HepG2 (cell line): ENCODE measurements around the gene AK8. TPM values are rescaled to one million over a fixed set of nuclear protein-coding genes. Genes with fewer than 3 reads are reported as not detected.

Source experiments
- ATAC-seq: fragments of 200-7000 bp; cut with Tn5 transposase; 3 replicates; pipeline ENCODE4 v1.9.1; 2020; ENCODE audit warnings: mild to moderate bottlenecking, moderate library complexity
- BruUV-seq: library from RNA; stranded (reverse); fragments of 400-500 nt; replicated peaks from 2 replicates; lab custom pipeline; 2021; lab: Mats Ljungman, UMichigan
- CTCF ChIA-PET: fragments of 300-600 bp; formaldehyde crosslinking; extraction: SDS; loops from one replicate; lab custom pipeline; 2021; ENCODE audit warnings: low total read pairs, inconsistent platforms, low intra/inter-chr PET ratio; lab: Yijun Ruan, JAX
- POLR2A ChIA-PET: fragments of 350-600 bp; sonication (Branson Sonifier 250); formaldehyde crosslinking; loops from one replicate; lab custom pipeline; 2020; ENCODE audit warnings: antibody characterized with exemption, inconsistent platforms; lab: Yijun Ruan, JAX
- DNase-seq: peaks from one replicate; pipeline ENCODE4 v3.0.0-alpha.2; 2015; ENCODE audit warnings: low spot score
- FAIRE-seq: peaks from 3 replicates; lab custom pipeline; 2011; peaks lifted over from hg19 to GRCh38; lab: Jason Lieb, UNC
- H2AFZ ChIP-seq: one replicate; pipeline ENCODE4 v1.6.1; 2011; ENCODE audit warnings: low read length, inconsistent platforms
- H3K27ac ChIP-seq: fragments of 300-600 bp; 3 replicates; pipeline ENCODE4 v1.8.0; 2011; ENCODE audit warnings: mixed run types, mild to moderate bottlenecking, mixed read lengths, low read length, inconsistent platforms; ENCODE audit not compliant: insufficient read depth; ENCODE audit errors: extremely low read length
- H3K27me3 ChIP-seq, 2 experiments: fragments of 200-600 bp in 1 of 2; 2 replicates in 1 of 2; 3 replicates in 1 of 2; pipeline versions ENCODE4 v1.6.0 to v1.8.0; 2011; ENCODE audit warnings: low read length in 2 of 2, mild to moderate bottlenecking in 2 of 2, moderate library complexity in 2 of 2, inconsistent platforms in 1 of 2; ENCODE audit not compliant: insufficient read depth in 2 of 2, control insufficient read depth in 1 of 2
- H3K36me3 ChIP-seq, 2 experiments: fragments of 200-600 bp in 1 of 2; replicated peaks in 1 of 2; 2 replicates in 1 of 2; 3 replicates in 1 of 2; pipeline versions ENCODE4 v1.5.1 to v1.8.0; 2011; ENCODE audit warnings: low read length in 2 of 2, inconsistent platforms in 1 of 2; ENCODE audit not compliant: insufficient read depth in 2 of 2, control insufficient read depth in 1 of 2
- H3K4me1 ChIP-seq: 2 replicates; pipeline ENCODE4 v1.5.1; 2012; ENCODE audit warnings: low read length, inconsistent platforms; ENCODE audit not compliant: insufficient read depth
- H3K4me2 ChIP-seq: 2 replicates; pipeline ENCODE4 v1.6.0; 2011; ENCODE audit warnings: low read depth, low read length, inconsistent platforms
- H3K4me3 ChIP-seq, 3 experiments: fragments of 200-600 bp in 1 of 3; sonication (generic), shearing (Covaris generic) in 1 of 3; replicated peaks in 1 of 3; 2 replicates each; pipeline ENCODE4 v1.5.1; 2011 to 2016; ENCODE audit warnings: low read length in 3 of 3, inconsistent platforms in 2 of 3, low read depth in 2 of 3, mild to moderate bottlenecking in 2 of 3, control low read depth in 1 of 3, mixed read lengths in 1 of 3; ENCODE audit not compliant: insufficient read depth in 1 of 3
- H3K79me2 ChIP-seq: one replicate; pipeline ENCODE4 v1.6.1; 2011; ENCODE audit warnings: low read length, inconsistent platforms; ENCODE audit not compliant: insufficient read depth
- H3K9ac ChIP-seq: 2 replicates; pipeline ENCODE4 v1.6.0; 2011; ENCODE audit warnings: mild to moderate bottlenecking, low read depth, low read length, inconsistent platforms; ENCODE audit not compliant: insufficient read depth
- H3K9me3 ChIP-seq: 2 replicates; pipeline ENCODE4 v1.5.1; 2012; ENCODE audit warnings: mild to moderate bottlenecking, low read length
- H4K20me1 ChIP-seq: 2 replicates; pipeline ENCODE4 v1.6.0; 2011; ENCODE audit warnings: inconsistent platforms, mild to moderate bottlenecking, low read length, moderate library complexity; ENCODE audit not compliant: insufficient read depth
- GRHL1 ChIP-seq: sonication (generic); formaldehyde crosslinking; conservative IDR thresholded peaks from 2 replicates; pipeline ENCODE4 v1.8.0; 2022; ENCODE audit warnings: missing genetic modification reagents
- JUN ChIP-seq: sonication (generic); formaldehyde crosslinking; IDR thresholded peaks from 2 replicates; pipeline ENCODE4 v1.4.0; 2020; ENCODE audit warnings: mild to moderate bottlenecking, missing genetic modification reagents
- KLF9 ChIP-seq: IDR thresholded peaks from 2 replicates; pipeline ENCODE4 v1.6.1; 2016; ENCODE audit warnings: low read depth
- POLR2A ChIP-seq, 2 experiments: IDR thresholded peaks; 2 replicates each; pipeline ENCODE4 v1.6.1; 2011; ENCODE audit warnings: low read depth in 2 of 2, low read length in 2 of 2, mild to moderate bottlenecking in 1 of 2, moderate library complexity in 1 of 2; ENCODE audit not compliant: insufficient read depth in 1 of 2
- POLR2AphosphoS5 ChIP-seq: IDR thresholded peaks from 2 replicates; pipeline ENCODE4 v1.6.1; 2012; ENCODE audit warnings: low read depth, low read length
- PPARG ChIP-seq: conservative IDR thresholded peaks from 2 replicates; pipeline ENCODE4 v1.6.1; 2016; ENCODE audit warnings: missing biosample characterization, missing genetic modification reagents
- SP5 ChIP-seq: IDR thresholded peaks from 2 replicates; pipeline ENCODE4 v1.6.1; 2016; ENCODE audit warnings: low read depth, borderline replicate concordance
- ZNF143 ChIP-seq: sonication (generic); formaldehyde crosslinking; IDR thresholded peaks from 2 replicates; pipeline ENCODE4 v1.4.0; 2020; ENCODE audit warnings: missing genetic modification reagents
- ZNF232 ChIP-seq: sonication (generic); formaldehyde crosslinking; IDR thresholded peaks from 2 replicates; pipeline ENCODE4 v1.4.0; 2020; ENCODE audit warnings: missing genetic modification reagents, borderline replicate concordance
- ZNF260 ChIP-seq: sonication (generic); formaldehyde crosslinking; IDR thresholded peaks from 2 replicates; pipeline ENCODE4 v1.4.0; 2020; ENCODE audit warnings: missing genetic modification reagents, low read depth, mild to moderate bottlenecking, borderline replicate concordance
- ZNF282 ChIP-seq: fragments of 450-650 bp; IDR thresholded peaks from 2 replicates; pipeline ENCODE4 v1.6.1; 2018; ENCODE audit not compliant: partially characterized antibody
- ZNF562 ChIP-seq: sonication (generic); formaldehyde crosslinking; IDR thresholded peaks from 2 replicates; pipeline ENCODE4 v1.8.0; 2022; ENCODE audit warnings: missing genetic modification reagents, borderline replicate concordance
- ZNF782 ChIP-seq: sonication (generic); formaldehyde crosslinking; IDR thresholded peaks from 2 replicates; pipeline ENCODE4 v1.4.0; 2020; ENCODE audit warnings: missing genetic modification reagents, mild to moderate bottlenecking, borderline replicate concordance
- WGBS: methylation state at CpG from one replicate; pipeline ENCODE4 v1.1.6; 2017; ENCODE audit warnings: low lambda C conversion rate; 5-methylcytosine and 5-hydroxymethylcytosine counted together
- in situ Hi-C: cut with HindIII; loops from 2 replicates; pipeline ENCODE4 v1.10.0; 2017; ENCODE audit warnings: low pct_unique_long_range_greater_than_20kb; ENCODE audit not compliant: extremely low pct_ligation_motif_present
- intact Hi-C: fragments of 100-400 bp; cut with micrococcal nuclease; formaldehyde crosslinking; loops from one replicate; pipeline ENCODE4 v1.10.0; 2022; ENCODE audit not compliant: unreplicated experiment
- polyA plus RNA-seq, 8 experiments: library from polyadenylated mRNA; depleted of rRNA in 3 of 8; stranded (reverse) in 7 of 8; unstranded in 1 of 8; fragments of >200 nt; fragmentation: Illumina TruSeq in 4 of 8; extraction: Trizol in 4 of 8; gene quantifications; 2 replicates each; pipeline versions ENCODE4 v1.2.1 to v1.2.3, GENCODE V29; 2011 to 2016; ENCODE audit warnings: low read depth in 4 of 8, missing spikeins in 1 of 8, mixed read lengths in 1 of 8; ENCODE audit not compliant: insufficient read depth in 1 of 8
- total RNA-seq, 5 experiments: library from RNA; depleted of rRNA; stranded (reverse); fragments of >200 nt; fragmentation: Illumina TruSeq; extraction: Trizol; gene quantifications; 2 replicates each; pipeline ENCODE4 v1.2.3, GENCODE V29; 2016; ENCODE audit warnings: low read depth in 1 of 5

AK8 gene
- total and polyA plus RNA-seq, 2 of the 13 experiments (the other 11 are each of a cell fraction or from before 2014, with no cell fraction given): 0.11 TPM; not detected in 1

GRCh38 chr9:132728071-132728470, 150.0 kb downstream of the AK8 start:
- Histone ChIP-seq H2AFZ (no peak overlapping the region), H3K36me3 (no peaks in the 10 kb centered on the region), H3K27me3 (peaks cover 5 to 31% of the 10 kb centered on the region in 2 experiments), H3K4me1 (no peaks in the 10 kb centered on the region), H3K9me3 (no peaks in the 10 kb centered on the region), H3K79me2 (no peaks in the 10 kb centered on the region)
- no TSS peak for BruUV-seq
- no peak for ATAC-seq
- no peak for FAIRE-seq
- intact Hi-C loops (no loop called here), in situ Hi-C loops (no loop called here)
- DNase-seq: no peak
- TF ChIP-seq ZNF282: no peak
- no peak for TF ChIP-seq POLR2A (IDR thresholded peaks at IDR 0.05; ENCODE audit: insufficient read depth in 1 of 2, low read depth in 2 of 2, low read length in 2 of 2)
- TF ChIP-seq ZNF143 (CRISPR knock-in tag): no peak
- TF ChIP-seq SP5 (CRISPR knock-in tag): no peak
- no peak for TF ChIP-seq KLF9 (CRISPR knock-in tag)
- no peak for TF ChIP-seq ZNF232 (CRISPR knock-in tag)
- no peak for TF ChIP-seq ZNF562 (CRISPR knock-in tag)
- TF ChIP-seq POLR2AphosphoS5: no peak
- no peak for TF ChIP-seq ZNF782 (CRISPR knock-in tag)
- no peak for TF ChIP-seq GRHL1
- no peak for TF ChIP-seq PPARG (CRISPR knock-in tag)
- no peak for TF ChIP-seq JUN (CRISPR knock-in tag)
- no peak for TF ChIP-seq ZNF260 (CRISPR knock-in tag)
- TF ChIP-seq, all 625 proteins: peak for 0
- H3K27ac ChIP-seq: no peak overlapping the region
- no CpG with 5 or more reads among the region's 5 CpGs for WGBS
- ChIA-PET CTCF (no interaction called here), POLR2A (no interaction called here)
- no peak overlapping the region for H3K9ac ChIP-seq
- H3K4me3 ChIP-seq: no peak overlapping the region
- no peaks in the 10 kb centered on the region for H4K20me1 ChIP-seq
- H3K4me2 ChIP-seq: no peak overlapping the region
